Mesendoderm (in vitro differentiated cells): Measurements from ENCODE around the gene ANKRD13B.
A peak's percentile ranks its signal among the peaks of the same experiment; 100 is the strongest.

ENCODE experiments used
- DNase-seq: peaks from one replicate; pipeline ENCODE4 v3.0.0; 2013
- H2AK5ac ChIP-seq: 2 replicates; pipeline ENCODE4 v1.6.1; 2013; ENCODE audit warnings: low read length, inconsistent platforms
- H2BK120ac ChIP-seq: 2 replicates; pipeline ENCODE4 v1.6.1; 2013; ENCODE audit warnings: low read depth, mild to moderate bottlenecking, low read length, moderate library complexity, mixed read lengths
- H2BK15ac ChIP-seq: replicated peaks from 2 replicates; pipeline ENCODE4 v1.6.1; 2013; ENCODE audit warnings: low read depth, mild to moderate bottlenecking, moderate library complexity
- H2BK5ac ChIP-seq: 2 replicates; pipeline ENCODE4 v1.6.1; 2013; ENCODE audit warnings: low read length, inconsistent platforms
- H3K18ac ChIP-seq: 2 replicates; pipeline ENCODE4 v1.6.1; 2013; ENCODE audit warnings: mild to moderate bottlenecking, low read length, mixed read lengths
- H3K23ac ChIP-seq: one replicate; pipeline ENCODE4 v1.6.1; 2013; ENCODE audit warnings: low read length
- H3K27ac ChIP-seq: 2 replicates; pipeline ENCODE4 v1.5.1; 2013; ENCODE audit warnings: low read depth, mild to moderate bottlenecking, inconsistent platforms, low read length, moderate library complexity
- H3K27me3 ChIP-seq: 2 replicates; pipeline ENCODE4 v1.6.1; 2013; ENCODE audit warnings: low read length, control low read depth, mild to moderate bottlenecking, inconsistent platforms; ENCODE audit not compliant: insufficient read depth, poor library complexity
- H3K36me3 ChIP-seq: 2 replicates; pipeline ENCODE4 v1.6.1; 2013; ENCODE audit warnings: low read length, inconsistent platforms; ENCODE audit not compliant: control insufficient read depth, insufficient read depth
- H3K4ac ChIP-seq: one replicate; pipeline ENCODE4 v1.6.1; 2013; ENCODE audit warnings: low read depth, mild to moderate bottlenecking, low read length, moderate library complexity
- H3K4me1 ChIP-seq: 2 replicates; pipeline ENCODE4 v1.6.1; 2013; ENCODE audit warnings: low read depth, low read length, inconsistent platforms; ENCODE audit not compliant: control insufficient read depth
- H3K4me2 ChIP-seq: 2 replicates; pipeline ENCODE4 v1.6.1; 2013; ENCODE audit warnings: low read length
- H3K4me3 ChIP-seq: 2 replicates; pipeline ENCODE4 v1.5.1; 2013; ENCODE audit warnings: mild to moderate bottlenecking, low read length
- H3K56ac ChIP-seq: one replicate; pipeline ENCODE4 v1.6.1; 2013; ENCODE audit warnings: low read length
- H3K79me1 ChIP-seq: 2 replicates; pipeline ENCODE4 v1.6.1; 2013; ENCODE audit warnings: low read length, inconsistent platforms
- H3K79me2 ChIP-seq: 2 replicates; pipeline ENCODE4 v1.6.1; 2013; ENCODE audit warnings: mild to moderate bottlenecking, low read length; ENCODE audit not compliant: control insufficient read depth, insufficient read depth
- H3K9ac ChIP-seq: 2 replicates; pipeline ENCODE4 v1.6.1; 2013; ENCODE audit warnings: low read length, inconsistent platforms
- H4K5ac ChIP-seq: one replicate; pipeline ENCODE4 v1.6.1; 2013; ENCODE audit warnings: low read length
- H4K8ac ChIP-seq: one replicate; pipeline ENCODE4 v1.6.1; 2013; ENCODE audit warnings: low read depth, mild to moderate bottlenecking, control low read depth, low read length, moderate library complexity
- WGBS: extraction: QIAGEN DNeasy Blood & Tissue Kit; methylation state at CpG from one replicate; pipeline ENCODE4 v1.1.7; 2013; ENCODE audit warnings: low lambda C conversion rate, missing lambda C conversion rate; ENCODE audit not compliant: insufficient coverage; ENCODE audit errors: extremely low coverage; 5-methylcytosine and 5-hydroxymethylcytosine counted together

ANKRD13B gene

GRCh38 chr17:29578626-29579485, 14.1 kb upstream of the ANKRD13B start:
- Histone ChIP-seq H3K4ac (no peak overlapping the region), H3K27ac (no peak overlapping the region), H3K27me3 (no peaks in the 10 kb centered on the region), H3K4me3 (no peak overlapping the region), H3K9ac (no peak overlapping the region), H2AK5ac (no peak overlapping the region), H3K23ac (no peak overlapping the region), H3K79me2 (no peaks in the 10 kb centered on the region), H3K36me3 (peaks cover 7% of the 10 kb centered on the region), H4K8ac (no peak overlapping the region), H3K4me1 (no peaks in the 10 kb centered on the region), H2BK5ac (no peak overlapping the region), H3K79me1 (peaks cover 1% of the 10 kb centered on the region), H3K18ac (no peak overlapping the region), H3K56ac (no peak overlapping the region), H2BK120ac (no peak overlapping the region), H2BK15ac (no peak overlapping the region), H4K5ac (no peak overlapping the region), H3K4me2 (no peak overlapping the region)
- no CpG with 5 or more reads among the region's 14 CpGs for WGBS
- DNase-seq, result no peak

- H3K4me2 ChIP-seq, result no peak overlapping the region
- H2BK5ac ChIP-seq, result no peak overlapping the region
- no peak overlapping the region for H3K23ac ChIP-seq
- H3K18ac ChIP-seq, result no peak overlapping the region
- H4K5ac ChIP-seq, result no peak overlapping the region
- DNase-seq, result peak; percentile 88
- no CpG with 5 or more reads among the region's 15 CpGs for WGBS
- no peak overlapping the region for H3K9ac ChIP-seq
- H4K8ac ChIP-seq, result no peak overlapping the region
- H3K4me3 ChIP-seq, result no peak overlapping the region
- no peak overlapping the region for H3K56ac ChIP-seq
- H2AK5ac ChIP-seq, result no peak overlapping the region
- H3K79me2 ChIP-seq, result no peaks in the 10 kb centered on the region
- peaks cover 5% of the 10 kb centered on the region for H3K79me1 ChIP-seq
- H3K27ac ChIP-seq, result no peak overlapping the region
- no peak overlapping the region for H2BK15ac ChIP-seq
- no peak overlapping the region for H2BK120ac ChIP-seq
- H3K36me3 ChIP-seq, result peaks cover 3% of the 10 kb centered on the region
- no peaks in the 10 kb centered on the region for H3K27me3 ChIP-seq
- H3K4me1 ChIP-seq, result peaks cover 7% of the 10 kb centered on the region
- H3K4ac ChIP-seq, result no peak overlapping the region
Observed at GRCh38 chr17:29579866-29580771, 12.8 kb upstream of the ANKRD13B start.

GRCh38 chr17:29581583-29582253, 11.2 kb upstream of the ANKRD13B start:
- Histone ChIP-seq H3K56ac (no peak overlapping the region), H4K5ac (no peak overlapping the region), H2BK15ac (no peak overlapping the region), H3K79me1 (peaks cover 12% of the 10 kb centered on the region), H3K27me3 (no peaks in the 10 kb centered on the region), H2BK120ac (no peak overlapping the region), H3K4me3 (no peak overlapping the region), H3K9ac (no peak overlapping the region), H3K4me1 (peaks cover 10% of the 10 kb centered on the region), H3K36me3 (no peaks in the 10 kb centered on the region), H3K27ac (no peak overlapping the region), H3K79me2 (peaks cover 5% of the 10 kb centered on the region), H3K4ac (no peak overlapping the region), H2AK5ac (no peak overlapping the region), H3K18ac (no peak overlapping the region), H4K8ac (no peak overlapping the region), H3K23ac (no peak overlapping the region), H3K4me2 (no peak overlapping the region), H2BK5ac (no peak overlapping the region)
- WGBS, result no CpG with 5 or more reads among the region's 20 CpGs
- no peak for DNase-seq

- H3K79me2 ChIP-seq, result peaks cover 10% of the 10 kb centered on the region
- H3K9ac ChIP-seq, result no peak overlapping the region
- H2BK15ac ChIP-seq, result no peak overlapping the region
- H3K27me3 ChIP-seq, result no peaks in the 10 kb centered on the region
- H3K79me1 ChIP-seq, result peaks cover 15% of the 10 kb centered on the region
- no peak overlapping the region for H4K5ac ChIP-seq
- peaks cover 10% of the 10 kb centered on the region for H3K4me1 ChIP-seq
- no peak overlapping the region for H3K27ac ChIP-seq
- no peak overlapping the region for H2BK120ac ChIP-seq
- H3K36me3 ChIP-seq, result no peaks in the 10 kb centered on the region
- no peak overlapping the region for H3K4me3 ChIP-seq
- no peak overlapping the region for H3K4ac ChIP-seq
- H3K56ac ChIP-seq, result no peak overlapping the region
- H3K23ac ChIP-seq, result no peak overlapping the region
- no peak overlapping the region for H3K4me2 ChIP-seq
- no peak overlapping the region for H3K18ac ChIP-seq
- no CpG with 5 or more reads among the region's 10 CpGs for WGBS
- H2BK5ac ChIP-seq, result no peak overlapping the region
- H4K8ac ChIP-seq, result no peak overlapping the region
- H2AK5ac ChIP-seq, result no peak overlapping the region
- no peak for DNase-seq
Observed at GRCh38 chr17:29582254-29582765, 10.6 kb upstream of the ANKRD13B start.

- no peak overlapping the region for H3K4ac ChIP-seq
- no peak overlapping the region for H3K9ac ChIP-seq
- no peak overlapping the region for H3K23ac ChIP-seq
- peaks cover 17% of the 10 kb centered on the region for H3K79me1 ChIP-seq
- no peak overlapping the region for H3K4me2 ChIP-seq
- H3K4me1 ChIP-seq, result peaks cover 10% of the 10 kb centered on the region
- H2AK5ac ChIP-seq, result no peak overlapping the region
- H3K27me3 ChIP-seq, result no peaks in the 10 kb centered on the region
- H3K36me3 ChIP-seq, result no peaks in the 10 kb centered on the region
- peaks cover 14% of the 10 kb centered on the region for H3K79me2 ChIP-seq
- DNase-seq, result no peak
- no peak overlapping the region for H3K4me3 ChIP-seq
- H3K18ac ChIP-seq, result no peak overlapping the region
- no peak overlapping the region for H3K56ac ChIP-seq
- no peak overlapping the region for H3K27ac ChIP-seq
- H2BK5ac ChIP-seq, result no peak overlapping the region
- WGBS, result no CpG with 5 or more reads among the region's 13 CpGs
- no peak overlapping the region for H4K5ac ChIP-seq
- H2BK120ac ChIP-seq, result no peak overlapping the region
- H4K8ac ChIP-seq, result no peak overlapping the region
- no peak overlapping the region for H2BK15ac ChIP-seq
Observed at GRCh38 chr17:29582772-29583171, 10.2 kb upstream of the ANKRD13B start.
